Activated CD8-positive, alpha-beta T cell treated with anti-CD3 and anti-CD28 coated beads for 36 hours (primary cell): ENCODE results near the gene RAC2. TPM values are rescaled to one million over a fixed set of nuclear protein-coding genes. Genes with fewer than 3 reads are reported as not detected.

ENCODE experiments used
- ATAC-seq: fragments of 200-7000 bp; cut with Tn5 transposase; one replicate; pipeline ENCODE4 v1.10.0; 2021; ENCODE audit warnings: mild to moderate bottlenecking, moderate library complexity
- CTCF ChIA-PET: fragments of 350-600 bp; sonication (Branson Sonifier 250); formaldehyde crosslinking; loops from one replicate; lab custom pipeline; 2021; ENCODE audit warnings: antibody characterized with exemption; lab: Charles Lee
- POLR2A ChIA-PET: fragments of 350-600 bp; sonication (Branson Sonifier 250); formaldehyde crosslinking; loops from one replicate; lab custom pipeline; 2021; ENCODE audit warnings: antibody characterized with exemption; lab: Charles Lee
- DNase-seq: peaks from one replicate; pipeline ENCODE4 v3.0.0-alpha.2; 2020
- H3K27ac Mint-ChIP-seq: one replicate; pipeline ENCODE4 v1.8.0; 2021; ENCODE audit warnings: mild to moderate bottlenecking, mixed read lengths
- H3K27me3 Mint-ChIP-seq: one replicate; pipeline ENCODE4 v1.8.0; 2021; ENCODE audit warnings: mixed read lengths
- H3K36me3 Mint-ChIP-seq: one replicate; pipeline ENCODE4 v1.8.0; 2021; ENCODE audit warnings: low read depth, mixed read lengths
- H3K4me1 Mint-ChIP-seq: one replicate; pipeline ENCODE4 v1.8.0; 2021; ENCODE audit warnings: low read depth, mixed read lengths
- H3K4me3 Mint-ChIP-seq: one replicate; pipeline ENCODE4 v1.8.0; 2021; ENCODE audit warnings: mild to moderate bottlenecking, moderate library complexity, mixed read lengths
- H3K9me3 Mint-ChIP-seq: one replicate; pipeline ENCODE4 v1.8.0; 2021; ENCODE audit warnings: mixed read lengths
- intact Hi-C: fragments of 100-400 bp; cut with micrococcal nuclease; formaldehyde crosslinking; loops from one replicate; pipeline ENCODE4 v1.10.0; 2022
- total RNA-seq, 2 experiments: library from RNA; stranded (reverse); gene quantifications; one replicate each; pipeline ENCODE4 v1.2.3, GENCODE V29; 2021
- TF ChIP-seq, protein P1 (sequence below): fragments of 200-600 bp; IDR thresholded peaks from one replicate; pipeline ENCODE4 v1.8.0; 2022; ENCODE audit warnings: antibody characterized with exemption, mild to moderate bottlenecking

The RAC2 gene
- total RNA-seq, 2 experiments from 2014 or later: 699 to 717 TPM

DNA sequence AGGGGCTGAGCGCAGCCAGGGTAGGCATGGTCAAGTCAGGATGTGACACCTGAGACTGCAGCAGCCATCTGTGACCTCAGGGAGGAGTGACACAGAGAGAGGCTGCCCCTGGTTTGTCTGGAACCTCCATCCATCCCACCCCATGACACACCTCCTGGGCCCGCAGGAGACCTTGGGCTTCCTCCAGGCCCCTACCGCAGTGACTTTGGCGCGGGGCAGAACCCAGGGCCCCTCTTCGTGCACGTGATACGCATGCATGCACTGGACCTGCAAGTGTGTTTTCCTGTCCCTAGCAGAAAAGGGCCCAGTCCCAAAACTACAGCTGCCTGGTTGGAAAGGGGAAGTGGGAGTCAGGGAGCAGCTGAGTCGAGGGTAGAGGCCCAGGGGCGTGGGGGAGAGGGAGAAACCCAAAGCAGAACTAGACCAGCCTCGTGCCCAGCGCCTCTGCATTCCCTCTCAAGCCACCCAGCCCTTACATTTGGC is 30.4 kb upstream of the RAC2 start:
- intact Hi-C loops: no loop called here
- TF ChIP-seq, protein P1, sequence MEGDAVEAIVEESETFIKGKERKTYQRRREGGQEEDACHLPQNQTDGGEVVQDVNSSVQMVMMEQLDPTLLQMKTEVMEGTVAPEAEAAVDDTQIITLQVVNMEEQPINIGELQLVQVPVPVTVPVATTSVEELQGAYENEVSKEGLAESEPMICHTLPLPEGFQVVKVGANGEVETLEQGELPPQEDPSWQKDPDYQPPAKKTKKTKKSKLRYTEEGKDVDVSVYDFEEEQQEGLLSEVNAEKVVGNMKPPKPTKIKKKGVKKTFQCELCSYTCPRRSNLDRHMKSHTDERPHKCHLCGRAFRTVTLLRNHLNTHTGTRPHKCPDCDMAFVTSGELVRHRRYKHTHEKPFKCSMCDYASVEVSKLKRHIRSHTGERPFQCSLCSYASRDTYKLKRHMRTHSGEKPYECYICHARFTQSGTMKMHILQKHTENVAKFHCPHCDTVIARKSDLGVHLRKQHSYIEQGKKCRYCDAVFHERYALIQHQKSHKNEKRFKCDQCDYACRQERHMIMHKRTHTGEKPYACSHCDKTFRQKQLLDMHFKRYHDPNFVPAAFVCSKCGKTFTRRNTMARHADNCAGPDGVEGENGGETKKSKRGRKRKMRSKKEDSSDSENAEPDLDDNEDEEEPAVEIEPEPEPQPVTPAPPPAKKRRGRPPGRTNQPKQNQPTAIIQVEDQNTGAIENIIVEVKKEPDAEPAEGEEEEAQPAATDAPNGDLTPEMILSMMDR: no peak
- H3K4me3 Mint-ChIP-seq: no peak overlapping the region
- H3K27ac Mint-ChIP-seq: no peak overlapping the region
- H3K9me3 Mint-ChIP-seq: no peaks in the 10 kb centered on the region
- H3K27me3 Mint-ChIP-seq: no peaks in the 10 kb centered on the region
- ATAC-seq: no peak
- ChIA-PET CTCF (interaction anchor here (1.6 to 8.4 kb wide), 2 partner anchors 14 to 42 kb away, joined by 3 to 73 read pairs; no protein-coding TSS in a partner anchor), POLR2A (interaction anchor here (1.5 kb wide), 1 partner anchor 10 kb away, joined by 7 read pairs; no protein-coding TSS in a partner anchor)
- peaks cover 54% of the 10 kb centered on the region for H3K4me1 Mint-ChIP-seq
- no peak for DNase-seq
- no peaks in the 10 kb centered on the region for H3K36me3 Mint-ChIP-seq

- intact Hi-C loops: no loop called here
- no peaks in the 10 kb centered on the region for H3K36me3 Mint-ChIP-seq
- peaks cover 54% of the 10 kb centered on the region for H3K4me1 Mint-ChIP-seq
- DNase-seq: no peak
- H3K27me3 Mint-ChIP-seq: no peaks in the 10 kb centered on the region
- no peak overlapping the region for H3K27ac Mint-ChIP-seq
- CTCF ChIA-PET: interaction anchor here (1.4 to 8.4 kb wide), 2 partner anchors 9 to 13 kb away, joined by 3 to 73 read pairs; no protein-coding TSS in a partner anchor
- no peaks in the 10 kb centered on the region for H3K9me3 Mint-ChIP-seq
- no peak for ATAC-seq
- TF ChIP-seq, protein P1: no peak
- POLR2A ChIA-PET: no interaction called here
- no peak overlapping the region for H3K4me3 Mint-ChIP-seq
These were observed 29.8 kb upstream of the RAC2 start for GRCh38 chr22:37273846-37274225.

DNA sequence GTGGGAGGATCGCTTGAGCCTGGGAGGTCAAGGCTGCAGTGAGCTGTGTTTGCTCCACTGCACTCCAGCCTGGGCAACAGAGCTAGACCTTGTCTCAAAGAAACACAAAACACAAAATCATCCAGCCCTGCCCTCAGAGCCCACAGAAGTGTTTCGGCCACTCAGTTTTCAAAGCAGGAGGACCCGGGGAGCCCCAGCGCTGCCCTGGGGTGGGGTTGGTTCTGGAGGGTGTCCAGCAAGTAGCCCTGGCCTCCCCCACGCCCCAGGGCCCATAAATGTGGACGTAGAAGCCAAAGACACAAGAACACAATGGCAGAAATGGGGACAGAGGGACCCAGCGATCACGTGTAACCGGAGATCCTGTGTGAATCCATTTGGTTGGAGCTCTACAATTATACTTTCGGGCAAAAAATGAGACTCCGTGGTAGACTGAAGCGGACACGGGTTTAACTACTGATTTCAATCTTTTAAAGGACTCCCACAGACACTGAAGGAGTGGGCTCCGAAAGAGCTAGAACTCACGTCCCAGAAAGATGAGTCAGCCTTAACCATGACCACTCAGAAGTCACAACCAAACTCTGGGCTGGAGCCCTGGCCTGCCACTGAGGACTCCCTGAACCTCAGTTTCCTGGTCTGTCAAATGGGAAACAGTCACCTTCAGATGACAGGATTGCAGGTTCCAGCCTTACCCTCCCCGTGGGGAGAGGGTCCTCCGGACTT is 29.2 kb upstream of the RAC2 start:
- no peaks in the 10 kb centered on the region for H3K9me3 Mint-ChIP-seq
- ChIA-PET CTCF (interaction anchor here (1.4 to 8.4 kb wide), 2 partner anchors 10 to 13 kb away, joined by 3 to 73 read pairs; no protein-coding TSS in a partner anchor), POLR2A (interaction anchor here (0.7 to 1.4 kb wide), 3 partner anchors 26 to 42 kb away, joined by 3 read pairs; no protein-coding TSS in a partner anchor)
- no peaks in the 10 kb centered on the region for H3K27me3 Mint-ChIP-seq
- no peaks in the 10 kb centered on the region for H3K36me3 Mint-ChIP-seq
- DNase-seq (peak; percentile 51), ATAC-seq (peak; percentile 79)
- intact Hi-C loops: no loop called here
- TF ChIP-seq, protein P1: no peak
- peaks cover 49% of the 10 kb centered on the region for H3K4me1 Mint-ChIP-seq
- peak overlapping the region; percentile 47 for H3K27ac Mint-ChIP-seq
- no peak overlapping the region for H3K4me3 Mint-ChIP-seq

DNA sequence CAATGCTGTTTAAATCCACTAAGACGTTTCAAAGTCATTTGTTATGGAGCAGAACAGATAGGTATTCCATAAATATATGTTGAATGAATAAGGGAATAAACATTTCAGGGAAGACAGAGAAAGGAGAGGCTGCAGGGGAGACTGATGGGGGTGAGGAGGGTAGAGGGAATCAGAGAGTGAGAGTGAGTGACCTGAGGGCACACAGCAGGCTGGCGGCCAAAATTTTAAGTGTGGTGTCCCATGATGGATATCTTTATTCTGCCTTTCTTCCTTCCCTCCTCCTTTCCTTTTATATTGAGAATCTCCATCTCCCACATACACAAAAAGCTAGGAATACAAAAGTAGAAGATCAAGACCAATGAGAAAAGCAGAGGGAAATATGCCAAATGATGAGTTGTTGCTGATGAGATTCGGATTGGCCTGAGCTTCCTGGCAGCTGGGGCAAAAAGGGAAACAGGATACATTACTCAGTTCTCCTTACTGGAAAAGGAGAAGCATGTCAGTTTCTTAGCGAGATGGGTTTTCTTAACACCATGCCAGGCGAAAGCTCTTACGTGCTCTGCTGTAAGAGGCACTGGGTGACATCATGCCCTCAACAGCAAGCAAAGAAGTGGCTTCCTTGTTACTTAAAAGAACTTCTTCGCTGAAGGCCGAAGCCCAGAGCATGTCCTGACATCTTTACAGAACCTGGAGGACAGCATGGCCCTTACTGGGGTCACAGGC is 27.0 kb upstream of the RAC2 start:
- Mint-ChIP-seq H3K27me3 (no peaks in the 10 kb centered on the region), H3K9me3 (no peaks in the 10 kb centered on the region), H3K36me3 (no peaks in the 10 kb centered on the region), H3K4me1 (peaks cover 56% of the 10 kb centered on the region), H3K27ac (no peak overlapping the region), H3K4me3 (no peak overlapping the region)
- ChIA-PET CTCF (interaction anchor here (0.6 to 8.4 kb wide), 5 partner anchors 10 to 187 kb away, joined by 3 to 73 read pairs (median 3); partner anchors contain the start of gene CYTH4), POLR2A (interaction anchor here (1.4 kb wide), 2 partner anchors 16 to 26 kb away, joined by 3 read pairs; no protein-coding TSS in a partner anchor)
- intact Hi-C loops: no loop called here
- TF ChIP-seq, protein P1: no peak
- ATAC-seq (no peak), DNase-seq (no peak)
